HG03342 (cell line): Measurements from ENCODE around the gene PCDH9.

ENCODE experiments used
- ATAC-seq: cut with Tn5 transposase; IDR thresholded peaks from one replicate; pipeline ENCODE4 v1.9.1; 2021; ENCODE audit warnings: mild to moderate bottlenecking, moderate library complexity; ENCODE audit not compliant: unreplicated experiment

The PCDH9 gene

GRCh38 chr13:67091603-67092002 is 138.5 kb downstream of the PCDH9 start:
- no peak for ATAC-seq

GRCh38 chr13:67090856-67091255 is 139.3 kb downstream of the PCDH9 start:
- ATAC-seq: no peak

- no peak for ATAC-seq
Measured at GRCh38 chr13:67087527-67087926, 142.6 kb downstream of the PCDH9 start.

GRCh38 chr13:67086260-67086659 is 143.9 kb downstream of the PCDH9 start:
- ATAC-seq: no peak

- no peak for ATAC-seq
Measured at GRCh38 chr13:67084066-67084465, 146.1 kb downstream of the PCDH9 start.

GRCh38 chr13:67083519-67083918 is 146.6 kb downstream of the PCDH9 start:
- ATAC-seq: no peak

- ATAC-seq: no peak
Measured at GRCh38 chr13:67080351-67080750, 149.8 kb downstream of the PCDH9 start.

GRCh38 chr13:67078062-67078461 is 152.1 kb downstream of the PCDH9 start:
- ATAC-seq: no peak

GRCh38 chr13:67077132-67077531 is 153.0 kb downstream of the PCDH9 start:
- ATAC-seq: no peak

- no peak for ATAC-seq
Measured at GRCh38 chr13:67076378-67076777, 153.8 kb downstream of the PCDH9 start.

- ATAC-seq: no peak
Measured at GRCh38 chr13:67075239-67075638, 154.9 kb downstream of the PCDH9 start.

- no peak for ATAC-seq
Measured at GRCh38 chr13:67071918-67072598, 158.1 kb downstream of the PCDH9 start.

- no peak for ATAC-seq
Measured at GRCh38 chr13:67070306-67070705, 159.8 kb downstream of the PCDH9 start.

- ATAC-seq: no peak
Measured at GRCh38 chr13:67069117-67069767, 160.9 kb downstream of the PCDH9 start.

- ATAC-seq: no peak
Measured at GRCh38 chr13:67064920-67065319, 165.2 kb downstream of the PCDH9 start.

GRCh38 chr13:67063036-67063435 is 167.1 kb downstream of the PCDH9 start:
- no peak for ATAC-seq

GRCh38 chr13:67062160-67062559 is 168.0 kb downstream of the PCDH9 start:
- no peak for ATAC-seq

- no peak for ATAC-seq
Measured at GRCh38 chr13:67061750-67062149, 168.4 kb downstream of the PCDH9 start.

GRCh38 chr13:67052550-67053490 is 177.3 kb downstream of the PCDH9 start:
- no peak for ATAC-seq

GRCh38 chr13:67049744-67050143 is 180.4 kb downstream of the PCDH9 start:
- no peak for ATAC-seq

- ATAC-seq: no peak
Measured at GRCh38 chr13:67048821-67049150, 181.3 kb downstream of the PCDH9 start.
